IMR-90 (cell line): Measurements from ENCODE around the gene ARHGAP28. TPM values are rescaled to one million over a fixed set of nuclear protein-coding genes. Genes with fewer than 3 reads are reported as not detected.
"Not testable (repeated sequence)": the region's sequence is repeated elsewhere in the genome, so short reads cannot be mapped to it uniquely, and the experiment has no call there.

Experiments
- ATAC-seq: fragments of 200-7000 bp; cut with Tn5 transposase; 2 replicates; pipeline ENCODE4 v1.9.1; 2020; ENCODE audit warnings: low read depth, mild to moderate bottlenecking, moderate library complexity
- BruUV-seq: library from RNA; stranded (reverse); fragments of 400-500 nt; replicated peaks from 2 replicates; lab custom pipeline; 2021; lab: Mats Ljungman, UMichigan
- CTCF ChIA-PET: fragments of 300-600 bp; formaldehyde crosslinking; extraction: SDS; loops from one replicate; lab custom pipeline; 2021; ENCODE audit warnings: antibody characterized with exemption; lab: Yijun Ruan, JAX
- POLR2A ChIA-PET: fragments of 300-600 bp; sonication (Branson Sonifier 250); formaldehyde crosslinking; loops from one replicate; lab custom pipeline; 2022; ENCODE audit warnings: antibody characterized with exemption; ENCODE audit not compliant: unreplicated experiment; lab: Charles Lee
- DNase-seq: peaks from one replicate; pipeline ENCODE4 v3.0.0; 2013
- H2AFZ ChIP-seq: replicated peaks from 2 replicates; pipeline ENCODE3; 2013; ENCODE audit warnings: low read length, mild to moderate bottlenecking; ENCODE audit not compliant: poor library complexity
- H2AK5ac ChIP-seq: 2 replicates; pipeline ENCODE4 v1.6.1; 2013; ENCODE audit warnings: low read depth, low read length, inconsistent platforms
- H2AK9ac ChIP-seq: replicated peaks from 2 replicates; pipeline ENCODE3; 2013; ENCODE audit warnings: mild to moderate bottlenecking, low read depth, low read length, moderate library complexity; ENCODE audit not compliant: poor library complexity
- H2BK120ac ChIP-seq: 2 replicates; pipeline ENCODE4 v1.6.1; 2013; ENCODE audit warnings: low read depth, low read length, inconsistent platforms
- H2BK15ac ChIP-seq: 3 replicates; pipeline ENCODE4 v1.6.1; 2013; ENCODE audit warnings: low read depth, low read length, inconsistent platforms
- H2BK20ac ChIP-seq: 2 replicates; pipeline ENCODE4 v1.6.1; 2013; ENCODE audit warnings: low read depth, mild to moderate bottlenecking, inconsistent platforms, low read length, moderate library complexity
- H2BK5ac ChIP-seq: 2 replicates; pipeline ENCODE4 v1.6.1; 2013; ENCODE audit warnings: mild to moderate bottlenecking, low read depth, low read length, inconsistent platforms; ENCODE audit not compliant: poor library complexity, severe bottlenecking
- H3K14ac ChIP-seq: replicated peaks from 2 replicates; pipeline ENCODE4 v1.6.1; 2013; ENCODE audit warnings: low read depth, low read length, inconsistent platforms
- H3K18ac ChIP-seq: 2 replicates; pipeline ENCODE4 v1.6.1; 2013; ENCODE audit warnings: low read depth, low read length, control low read depth
- H3K23ac ChIP-seq: 2 replicates; pipeline ENCODE4 v1.6.1; 2013; ENCODE audit warnings: low read depth, low read length, inconsistent platforms
- H3K27ac ChIP-seq: 2 replicates; pipeline ENCODE4 v1.5.1; 2013; ENCODE audit warnings: mild to moderate bottlenecking, control low read depth, low read length; ENCODE audit not compliant: insufficient read depth
- H3K27me3 ChIP-seq: 2 replicates; pipeline ENCODE4 v1.6.1; 2013; ENCODE audit warnings: low read length; ENCODE audit not compliant: control insufficient read depth, insufficient read depth
- H3K36me3 ChIP-seq: 2 replicates; pipeline ENCODE4 v1.6.1; 2013; ENCODE audit warnings: low read length, mixed read lengths; ENCODE audit not compliant: control insufficient read depth, insufficient read depth
- H3K4ac ChIP-seq: 2 replicates; pipeline ENCODE4 v1.6.1; 2013; ENCODE audit warnings: low read depth, low read length, inconsistent platforms
- H3K4me1 ChIP-seq: 2 replicates; pipeline ENCODE4 v1.6.1; 2013; ENCODE audit warnings: low read length, mixed read lengths; ENCODE audit not compliant: control insufficient read depth, insufficient read depth
- H3K4me2 ChIP-seq: 2 replicates; pipeline ENCODE4 v1.6.1; 2013; ENCODE audit warnings: low read depth, mild to moderate bottlenecking, control low read depth, low read length, moderate library complexity
- H3K4me3 ChIP-seq: 2 replicates; pipeline ENCODE4 v1.5.1; 2013; ENCODE audit warnings: low read depth, mild to moderate bottlenecking, control low read depth, low read length, moderate library complexity; ENCODE audit not compliant: insufficient read depth
- H3K56ac ChIP-seq: 2 replicates; pipeline ENCODE4 v1.6.1; 2013; ENCODE audit warnings: low read length, inconsistent platforms; ENCODE audit not compliant: insufficient read depth; ENCODE audit errors: extremely low read depth
- H3K79me1 ChIP-seq, 2 experiments: 2 replicates each; pipeline ENCODE4 v1.6.1; 2013; ENCODE audit warnings: low read length in 2 of 2, inconsistent platforms in 1 of 2, low read depth in 1 of 2
- H3K9ac ChIP-seq: 2 replicates; pipeline ENCODE4 v1.6.1; 2013; ENCODE audit warnings: low read depth, low read length, control low read depth
- H3K9me1 ChIP-seq: 2 replicates; pipeline ENCODE4 v1.6.1; 2013; ENCODE audit warnings: low read length, inconsistent platforms; ENCODE audit not compliant: insufficient read depth
- H3K9me3 ChIP-seq: 2 replicates; pipeline ENCODE4 v1.6.1; 2013; ENCODE audit warnings: low read length; ENCODE audit not compliant: control insufficient read depth, insufficient read depth
- H4K20me1 ChIP-seq: 2 replicates; pipeline ENCODE4 v1.6.1; 2013; ENCODE audit warnings: low read length, inconsistent platforms; ENCODE audit not compliant: insufficient read depth
- H4K5ac ChIP-seq: 2 replicates; pipeline ENCODE4 v1.6.1; 2013; ENCODE audit warnings: mild to moderate bottlenecking, low read depth, low read length, control low read depth
- H4K8ac ChIP-seq, 2 experiments: 2 replicates each; pipeline ENCODE4 v1.6.1; 2013; ENCODE audit warnings: low read depth in 2 of 2, low read length in 2 of 2, control low read depth in 1 of 2, inconsistent platforms in 1 of 2
- H4K91ac ChIP-seq: 2 replicates; pipeline ENCODE4 v1.6.1; 2013; ENCODE audit warnings: low read depth, low read length, inconsistent platforms; ENCODE audit not compliant: insufficient read depth
- WGBS, 2 experiments: methylation state at CpG; one replicate each; pipeline versions ENCODE4 v1.1.5 to v1.1.7; 2013; ENCODE audit warnings: missing lambda C conversion rate in 2 of 2; ENCODE audit not compliant: insufficient read length in 1 of 2; ENCODE audit errors: extremely low coverage in 2 of 2; 5-methylcytosine and 5-hydroxymethylcytosine counted together
- dilution Hi-C: fragments of 300-500 bp; cut with HindIII; formaldehyde crosslinking; loops from one replicate; pipeline ENCODE4 v1.14.3; 2018; ENCODE audit warnings: low sequenced_read_pairs; ENCODE audit not compliant: unreplicated experiment
- in situ Hi-C: fragments of 300-500 bp; cut with MboI; formaldehyde crosslinking; loops from 3 replicates; pipeline ENCODE4 v1.14.3; 2019; ENCODE audit warnings: low sequenced_read_pairs, inconsistent platforms, mixed read lengths
- intact Hi-C: fragments of 100-400 bp; cut with micrococcal nuclease; formaldehyde crosslinking; loops from 2 replicates; pipeline ENCODE4 v1.10.0; 2022
- polyA plus RNA-seq, 3 experiments: library from polyadenylated mRNA; depleted of rRNA; stranded (reverse); fragments of >200 nt; gene quantifications; 2 replicates each; pipeline ENCODE4 v1.2.3, GENCODE V29; 2012; ENCODE audit warnings: low replicate concordance in 1 of 3
- total RNA-seq: library from RNA; depleted of rRNA; stranded (reverse); fragments of >200 nt; gene quantifications from 2 replicates; pipeline ENCODE4 v1.2.3, GENCODE V29; 2012
- TF ChIP-seq, protein P1 (sequence below): fragments of 150-350 bp; IDR thresholded peaks from 2 replicates; pipeline ENCODE4 v1.6.1; 2016; ENCODE audit warnings: low read depth, mild to moderate bottlenecking, low read length, moderate library complexity, borderline replicate concordance

The ARHGAP28 gene
- total and polyA plus RNA-seq, 2 of the 4 experiments (the other 2 are of a cell fraction), result 1.8 to 3.8 TPM

GRCh38 chr18:6938003-6938402 is 208.5 kb downstream of the ARHGAP28 start:
- Histone ChIP-seq H2AK9ac (no peak overlapping the region), H3K27ac (no peak overlapping the region), H4K8ac (no peak overlapping the region), H4K5ac (no peak overlapping the region), H2AK5ac (no peak overlapping the region), H3K79me1 (no peaks in the 10 kb centered on the region), H2AFZ (no peak overlapping the region), H3K9me1 (peaks cover 3% of the 10 kb centered on the region; the same call in 1 of the 2 replicates), H3K4ac (no peak overlapping the region), H2BK15ac (no peak overlapping the region), H3K9ac (no peak overlapping the region), H3K4me3 (no peak overlapping the region), H2BK5ac (no peak overlapping the region), H3K56ac (no peak overlapping the region), H3K4me2 (no peak overlapping the region), H3K9me3 (no peaks in the 10 kb centered on the region), H3K23ac (no peak overlapping the region), H3K14ac (no peak overlapping the region), H3K4me1 (no peaks in the 10 kb centered on the region), H3K27me3 (no peaks in the 10 kb centered on the region), H2BK120ac (no peak overlapping the region), H4K91ac (no peak overlapping the region), H3K18ac (no peak overlapping the region), H2BK20ac (no peak overlapping the region), H4K20me1 (no peaks in the 10 kb centered on the region), H3K36me3 (peaks cover 8% of the 10 kb centered on the region)
- dilution Hi-C loops, result no loop called here
- DNase-seq (no peak), ATAC-seq (no peak)
- TF ChIP-seq, protein P1, sequence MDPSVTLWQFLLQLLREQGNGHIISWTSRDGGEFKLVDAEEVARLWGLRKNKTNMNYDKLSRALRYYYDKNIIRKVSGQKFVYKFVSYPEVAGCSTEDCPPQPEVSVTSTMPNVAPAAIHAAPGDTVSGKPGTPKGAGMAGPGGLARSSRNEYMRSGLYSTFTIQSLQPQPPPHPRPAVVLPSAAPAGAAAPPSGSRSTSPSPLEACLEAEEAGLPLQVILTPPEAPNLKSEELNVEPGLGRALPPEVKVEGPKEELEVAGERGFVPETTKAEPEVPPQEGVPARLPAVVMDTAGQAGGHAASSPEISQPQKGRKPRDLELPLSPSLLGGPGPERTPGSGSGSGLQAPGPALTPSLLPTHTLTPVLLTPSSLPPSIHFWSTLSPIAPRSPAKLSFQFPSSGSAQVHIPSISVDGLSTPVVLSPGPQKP, result no peak
- no CpG with 5 or more reads among the region's 7 CpGs for WGBS, 2 experiments
- ChIA-PET POLR2A (no interaction called here), CTCF (no interaction called here)
- no TSS peak for BruUV-seq
- intact Hi-C loops, result no loop called here
- in situ Hi-C loops, result no loop called here

- H2AK5ac ChIP-seq, BruUV-seq, POLR2A ChIA-PET, H3K4me1 ChIP-seq, H3K27me3 ChIP-seq, ATAC-seq, H3K14ac ChIP-seq, H3K18ac ChIP-seq, H3K4ac ChIP-seq, H2BK5ac ChIP-seq, H3K23ac ChIP-seq, DNase-seq, H3K4me2 ChIP-seq, CTCF ChIA-PET, H3K27ac ChIP-seq, H2BK20ac ChIP-seq, H2AFZ ChIP-seq, H2BK120ac ChIP-seq, H3K9me3 ChIP-seq, H4K8ac ChIP-seq, in situ Hi-C loops, H3K4me3 ChIP-seq, H4K20me1 ChIP-seq, H4K5ac ChIP-seq, H3K79me1 ChIP-seq, H3K56ac ChIP-seq, dilution Hi-C loops, H4K91ac ChIP-seq, H2BK15ac ChIP-seq, H3K36me3 ChIP-seq, H3K9me1 ChIP-seq, H2AK9ac ChIP-seq, H3K9ac ChIP-seq, intact Hi-C loops: not testable (repeated sequence)
- no CpG with 5 or more reads among the region's 2 CpGs for WGBS, 2 experiments
These were observed 208.9 kb downstream of the ARHGAP28 start for GRCh38 chr18:6938403-6938802.
